ENCODE results near the gene ATP8B4.

GRCh38 chr15:50065279-50065678, 53.8 kb downstream of the ATP8B4 start:
- TF ChIP-seq CTCF (IDR thresholded peaks at IDR 0.05), result no peak
- no peak for TF ChIP-seq EZH2phosphoT487 (IDR thresholded peaks at IDR 0.05; ENCODE audit: borderline replicate concordance, low read depth)
- no peak for TF ChIP-seq RAD21 (IDR thresholded peaks at IDR 0.05; ENCODE audit: low read length)
- no peak for TF ChIP-seq JUND (IDR thresholded peaks at IDR 0.05)
- TF ChIP-seq, protein P1, sequence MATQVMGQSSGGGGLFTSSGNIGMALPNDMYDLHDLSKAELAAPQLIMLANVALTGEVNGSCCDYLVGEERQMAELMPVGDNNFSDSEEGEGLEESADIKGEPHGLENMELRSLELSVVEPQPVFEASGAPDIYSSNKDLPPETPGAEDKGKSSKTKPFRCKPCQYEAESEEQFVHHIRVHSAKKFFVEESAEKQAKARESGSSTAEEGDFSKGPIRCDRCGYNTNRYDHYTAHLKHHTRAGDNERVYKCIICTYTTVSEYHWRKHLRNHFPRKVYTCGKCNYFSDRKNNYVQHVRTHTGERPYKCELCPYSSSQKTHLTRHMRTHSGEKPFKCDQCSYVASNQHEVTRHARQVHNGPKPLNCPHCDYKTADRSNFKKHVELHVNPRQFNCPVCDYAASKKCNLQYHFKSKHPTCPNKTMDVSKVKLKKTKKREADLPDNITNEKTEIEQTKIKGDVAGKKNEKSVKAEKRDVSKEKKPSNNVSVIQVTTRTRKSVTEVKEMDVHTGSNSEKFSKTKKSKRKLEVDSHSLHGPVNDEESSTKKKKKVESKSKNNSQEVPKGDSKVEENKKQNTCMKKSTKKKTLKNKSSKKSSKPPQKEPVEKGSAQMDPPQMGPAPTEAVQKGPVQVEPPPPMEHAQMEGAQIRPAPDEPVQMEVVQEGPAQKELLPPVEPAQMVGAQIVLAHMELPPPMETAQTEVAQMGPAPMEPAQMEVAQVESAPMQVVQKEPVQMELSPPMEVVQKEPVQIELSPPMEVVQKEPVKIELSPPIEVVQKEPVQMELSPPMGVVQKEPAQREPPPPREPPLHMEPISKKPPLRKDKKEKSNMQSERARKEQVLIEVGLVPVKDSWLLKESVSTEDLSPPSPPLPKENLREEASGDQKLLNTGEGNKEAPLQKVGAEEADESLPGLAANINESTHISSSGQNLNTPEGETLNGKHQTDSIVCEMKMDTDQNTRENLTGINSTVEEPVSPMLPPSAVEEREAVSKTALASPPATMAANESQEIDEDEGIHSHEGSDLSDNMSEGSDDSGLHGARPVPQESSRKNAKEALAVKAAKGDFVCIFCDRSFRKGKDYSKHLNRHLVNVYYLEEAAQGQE (IDR thresholded peaks at IDR 0.05; ENCODE audit: low read depth, low read length), result no peak
- TF ChIP-seq POLR2AphosphoS5 (IDR thresholded peaks at IDR 0.05; ENCODE audit: low read depth, low read length), result no peak
- TF ChIP-seq, protein P2, sequence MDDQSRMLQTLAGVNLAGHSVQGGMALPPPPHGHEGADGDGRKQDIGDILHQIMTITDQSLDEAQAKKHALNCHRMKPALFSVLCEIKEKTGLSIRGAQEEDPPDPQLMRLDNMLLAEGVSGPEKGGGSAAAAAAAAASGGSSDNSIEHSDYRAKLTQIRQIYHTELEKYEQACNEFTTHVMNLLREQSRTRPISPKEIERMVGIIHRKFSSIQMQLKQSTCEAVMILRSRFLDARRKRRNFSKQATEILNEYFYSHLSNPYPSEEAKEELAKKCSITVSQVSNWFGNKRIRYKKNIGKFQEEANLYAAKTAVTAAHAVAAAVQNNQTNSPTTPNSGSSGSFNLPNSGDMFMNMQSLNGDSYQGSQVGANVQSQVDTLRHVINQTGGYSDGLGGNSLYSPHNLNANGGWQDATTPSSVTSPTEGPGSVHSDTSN (IDR thresholded peaks at IDR 0.05), result no peak
- no peak for TF ChIP-seq CHD2 (IDR thresholded peaks at IDR 0.05; ENCODE audit: low read length, partially characterized antibody)
- TF ChIP-seq FOXM1 (IDR thresholded peaks at IDR 0.05; ENCODE audit: low read depth), result no peak

Measured in SK-N-SH (cell line).